ENCODE data around the gene PARN. TPM values are rescaled to one million over a fixed set of nuclear protein-coding genes. Genes with fewer than 3 reads are reported as not detected.

PARN gene
- total and polyA plus RNA-seq, 7 donors = 14.4 to 75.3 (median 33.6) TPM

- H3K27ac ChIP-seq = no peak overlapping the region
- no peaks in the 10 kb centered on the region for H3K9me3 ChIP-seq
- DNase-seq = no peak
- H3K36me3 ChIP-seq = no peaks in the 10 kb centered on the region
- no peak for TF ChIP-seq EP300 (IDR thresholded peaks at IDR 0.05)
- no peak for TF ChIP-seq POLR2A (IDR thresholded peaks at IDR 0.05)
- TF ChIP-seq, protein P1, sequence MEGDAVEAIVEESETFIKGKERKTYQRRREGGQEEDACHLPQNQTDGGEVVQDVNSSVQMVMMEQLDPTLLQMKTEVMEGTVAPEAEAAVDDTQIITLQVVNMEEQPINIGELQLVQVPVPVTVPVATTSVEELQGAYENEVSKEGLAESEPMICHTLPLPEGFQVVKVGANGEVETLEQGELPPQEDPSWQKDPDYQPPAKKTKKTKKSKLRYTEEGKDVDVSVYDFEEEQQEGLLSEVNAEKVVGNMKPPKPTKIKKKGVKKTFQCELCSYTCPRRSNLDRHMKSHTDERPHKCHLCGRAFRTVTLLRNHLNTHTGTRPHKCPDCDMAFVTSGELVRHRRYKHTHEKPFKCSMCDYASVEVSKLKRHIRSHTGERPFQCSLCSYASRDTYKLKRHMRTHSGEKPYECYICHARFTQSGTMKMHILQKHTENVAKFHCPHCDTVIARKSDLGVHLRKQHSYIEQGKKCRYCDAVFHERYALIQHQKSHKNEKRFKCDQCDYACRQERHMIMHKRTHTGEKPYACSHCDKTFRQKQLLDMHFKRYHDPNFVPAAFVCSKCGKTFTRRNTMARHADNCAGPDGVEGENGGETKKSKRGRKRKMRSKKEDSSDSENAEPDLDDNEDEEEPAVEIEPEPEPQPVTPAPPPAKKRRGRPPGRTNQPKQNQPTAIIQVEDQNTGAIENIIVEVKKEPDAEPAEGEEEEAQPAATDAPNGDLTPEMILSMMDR (IDR thresholded peaks at IDR 0.05) = no peak
- TF ChIP-seq POLR2AphosphoS5 (IDR thresholded peaks at IDR 0.05) = no peak
- H3K4me3 ChIP-seq = no peak overlapping the region
- 92 to 93% methylated on average over 3 of the region's 3 CpGs for WGBS, 2 donors
- H3K27me3 ChIP-seq = no peaks in the 10 kb centered on the region
- H3K4me1 ChIP-seq = peaks cover 0 to 41% (median 23%) of the 10 kb centered on the region in 4 donors
- intact Hi-C loops (cut with DNase I) = no loop called here
Observed at GRCh38 chr16:14531101-14531500, 99.0 kb downstream of the PARN start.

DNA sequence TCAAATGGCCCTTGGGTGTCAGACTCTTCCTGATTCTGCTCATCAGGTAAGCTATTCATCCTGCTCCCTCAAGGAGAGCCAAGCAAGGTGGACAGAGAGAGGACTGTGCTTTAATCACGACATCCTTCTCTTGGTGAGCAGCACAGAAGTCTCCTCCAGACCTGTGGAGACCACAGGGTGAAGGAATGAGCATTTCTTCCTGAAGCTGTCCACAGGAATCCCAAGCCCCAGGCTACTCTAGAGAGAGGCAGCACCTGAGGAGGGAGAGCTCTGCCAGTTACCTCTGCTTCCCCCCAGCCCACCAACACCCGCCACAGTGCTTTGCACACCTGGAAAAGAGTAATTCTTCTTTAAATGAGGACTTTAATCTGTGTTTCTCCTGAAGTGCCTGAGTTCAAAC, 100.0 kb downstream of the PARN start:
- no peak overlapping the region for H3K4me3 ChIP-seq
- H3K36me3 ChIP-seq = no peaks in the 10 kb centered on the region
- no peaks in the 10 kb centered on the region for H3K9me3 ChIP-seq
- H3K27me3 ChIP-seq = no peaks in the 10 kb centered on the region
- intact Hi-C loops (cut with DNase I) = no loop called here
- H3K4me1 ChIP-seq = peaks cover 0 to 40% (median 23%) of the 10 kb centered on the region in 4 donors
- H3K27ac ChIP-seq = no peak overlapping the region
- no peak for TF ChIP-seq POLR2AphosphoS5 (IDR thresholded peaks at IDR 0.05)
- no peak for TF ChIP-seq POLR2A (IDR thresholded peaks at IDR 0.05)
- TF ChIP-seq, protein P1 (IDR thresholded peaks at IDR 0.05) = no peak
- TF ChIP-seq EP300 (IDR thresholded peaks at IDR 0.05) = no peak
- 88 to 96% methylated on average over 2 of the region's 2 CpGs for WGBS, 2 donors
- DNase-seq = no peak

GRCh38 chr16:14529010-14529669, 100.9 kb downstream of the PARN start:
- TF ChIP-seq, protein P1 (IDR thresholded peaks at IDR 0.05) = peak; percentile 68 to 88 (median 78)
- TF ChIP-seq EP300 (IDR thresholded peaks at IDR 0.05) (no peak), POLR2AphosphoS5 (IDR thresholded peaks at IDR 0.05) (peak; percentile 8 to 74 (median 68))
- Histone ChIP-seq H3K4me3 (peak overlapping the region in 3 of 4 donors; percentile 28 to 38 (median 29)), H3K9me3 (no peaks in the 10 kb centered on the region), H3K4me1 (peaks cover 0 to 33% (median 23%) of the 10 kb centered on the region in 4 donors), H3K27ac (peak overlapping the region; percentile 48 to 56 (median 50)), H3K36me3 (no peaks in the 10 kb centered on the region), H3K27me3 (no peaks in the 10 kb centered on the region)
- intact Hi-C loops (cut with DNase I) = loop anchor here (2.0 to 5.0 kb wide), 3 partner anchors 242 to 607 kb away; partner anchors contain the start of gene ERCC4
- WGBS, 2 donors = 21 to 31% methylated on average over 11 of the region's 11 CpGs
- peak; percentile 91 for DNase-seq

DNA sequence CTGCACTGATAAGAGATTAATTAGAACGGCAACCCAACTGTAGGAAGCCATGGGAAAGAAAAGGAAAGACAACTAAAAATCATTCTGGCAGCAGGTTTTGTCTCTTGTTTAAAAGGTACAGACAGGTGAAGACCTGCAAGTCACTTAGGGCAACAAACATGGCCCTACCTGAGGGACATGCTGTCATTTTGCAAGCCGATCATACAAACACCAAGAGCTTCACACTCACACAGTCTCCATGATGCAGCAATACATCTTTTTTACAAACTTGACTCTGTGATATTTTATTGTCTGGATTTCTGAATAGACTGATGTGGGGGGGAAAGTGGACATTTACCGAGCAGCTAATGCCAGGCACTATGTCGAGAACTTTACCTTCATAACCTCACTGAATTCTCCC, 101.8 kb downstream of the PARN start:
- H3K4me1 ChIP-seq = peaks cover 0 to 33% (median 23%) of the 10 kb centered on the region in 4 donors
- H3K4me3 ChIP-seq = no peak overlapping the region
- H3K9me3 ChIP-seq = no peaks in the 10 kb centered on the region
- no peaks in the 10 kb centered on the region for H3K36me3 ChIP-seq
- no peak for DNase-seq
- H3K27ac ChIP-seq = peak overlapping the region in 3 of 4 donors; percentile 48 to 56 (median 49)
- no peak for TF ChIP-seq EP300 (IDR thresholded peaks at IDR 0.05)
- TF ChIP-seq, protein P1 (IDR thresholded peaks at IDR 0.05) = no peak
- TF ChIP-seq POLR2AphosphoS5 (IDR thresholded peaks at IDR 0.05) = no peak
- no peak for TF ChIP-seq POLR2A (IDR thresholded peaks at IDR 0.05)
- intact Hi-C loops (cut with DNase I) = loop anchor here (2.0 to 5.0 kb wide), 3 partner anchors 241 to 606 kb away; partner anchors contain the start of gene ERCC4
- WGBS, 2 donors = 93 to 96% methylated on average over 4 of the region's 4 CpGs
- H3K27me3 ChIP-seq = no peaks in the 10 kb centered on the region

Measured in sigmoid colon (tissue), 7 donors.